EL (cell line): ENCODE results near the gene F11.
"Not testable (repeated sequence)": the region's sequence is repeated elsewhere in the genome, so short reads cannot be mapped to it uniquely, and the experiment has no call there.

Experiments used
- DNase-seq: peaks from one replicate; pipeline ENCODE4 v3.0.0-alpha.2; 2016

F11 gene

DNA sequence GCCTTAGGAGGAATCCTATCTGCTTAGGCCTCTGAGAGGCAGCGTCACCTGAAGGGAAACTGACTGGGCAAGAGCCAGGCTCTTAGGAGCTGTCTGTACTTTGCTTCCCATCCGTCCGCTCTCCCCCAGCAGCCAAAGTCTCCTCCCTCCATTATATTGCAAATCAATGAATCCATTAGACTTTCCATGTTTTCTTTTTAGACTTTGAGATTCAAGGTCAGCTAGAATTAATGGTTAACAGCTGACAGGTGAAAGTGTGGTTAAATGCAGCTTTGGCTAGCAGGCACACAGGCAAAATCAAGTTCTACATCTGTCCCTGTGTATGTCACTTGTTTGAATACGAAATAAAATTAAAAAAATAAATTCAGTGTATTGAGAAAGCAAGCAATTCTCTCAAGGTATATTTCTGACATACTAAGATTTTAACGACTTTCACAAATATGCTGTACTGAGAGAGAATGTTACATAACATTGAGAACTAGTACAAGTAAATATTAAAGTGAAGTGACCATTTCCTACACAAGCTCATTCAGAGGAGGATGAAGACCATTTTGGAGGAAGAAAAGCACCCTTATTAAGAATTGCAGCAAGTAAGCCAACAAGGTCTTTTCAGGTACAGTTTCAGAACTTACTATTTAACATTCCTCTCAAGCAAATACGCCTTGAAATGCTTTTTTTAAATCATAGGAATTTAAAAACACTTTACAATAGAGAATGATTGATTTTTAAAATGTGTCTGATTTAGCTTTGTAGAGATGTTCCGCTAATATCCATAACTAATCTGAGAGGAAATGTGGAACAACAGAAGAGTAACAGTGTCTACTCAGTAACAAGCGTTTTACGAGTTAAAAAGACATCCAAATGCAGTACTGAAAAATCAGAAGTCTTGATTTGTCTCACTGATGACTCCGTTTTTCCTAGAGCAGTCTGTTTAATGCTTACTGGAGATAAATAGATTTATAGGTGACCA, at the start of gene F11:
Gene F11 (plus strand): TSS at position 507 of the 970 bp plus-strand sequence. CDS start 948 bp downstream, outside the sequence.
- DNase-seq, result no peak

DNA sequence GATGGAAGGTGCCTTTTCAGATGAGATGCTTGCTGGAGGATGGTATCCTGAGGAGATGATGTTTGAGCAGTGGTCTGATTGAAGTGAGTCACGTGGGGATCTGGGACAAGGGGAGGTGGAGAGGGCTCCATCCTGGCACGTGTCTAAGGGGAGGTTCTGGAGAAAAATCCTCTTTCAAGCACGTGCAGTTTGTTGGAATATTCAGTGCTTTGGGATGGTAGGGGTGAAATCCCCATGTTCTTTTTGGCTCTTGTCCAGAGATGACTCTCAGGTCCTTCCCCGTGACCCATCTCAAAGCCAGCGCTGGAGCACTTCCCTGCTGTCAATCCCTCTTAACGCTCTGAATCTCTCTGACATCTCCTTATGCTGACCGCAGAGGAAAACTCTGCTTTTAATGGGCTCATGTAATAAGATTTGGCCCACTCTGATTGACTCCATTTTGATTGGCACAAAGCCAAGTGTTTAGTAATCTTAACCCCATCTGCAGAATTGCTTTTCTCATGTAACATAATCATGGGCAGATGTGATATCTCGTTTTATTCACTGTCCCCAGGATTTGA, 49.4 kb upstream of the F11 start:
- peak; percentile 4 for DNase-seq

DNA sequence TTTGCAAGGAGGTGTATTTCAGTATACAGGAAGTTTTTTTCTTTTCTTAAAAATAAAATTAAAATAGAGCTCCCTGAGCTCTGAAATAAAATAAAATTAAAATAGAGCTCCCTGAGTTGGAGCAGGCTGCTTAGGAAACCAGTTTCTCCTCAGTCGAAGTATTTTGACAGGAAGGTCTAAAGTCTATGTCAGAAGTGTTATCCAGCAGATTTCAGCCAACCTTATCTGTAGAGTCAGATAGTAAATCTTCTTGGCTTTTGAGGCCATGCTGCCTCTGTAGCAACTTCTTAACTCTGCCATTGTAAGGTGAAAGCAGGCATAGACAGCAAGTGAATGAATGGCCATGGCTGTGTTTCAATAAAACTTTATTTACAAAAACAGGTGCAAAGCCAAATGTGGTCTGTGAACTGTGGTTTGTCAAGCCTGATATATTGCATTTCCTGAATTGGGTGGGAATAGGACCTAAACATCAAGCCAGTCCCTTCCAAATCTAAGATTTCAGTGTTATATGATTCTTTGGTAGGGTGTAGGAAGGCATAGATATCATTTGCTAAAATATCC, 48.2 kb upstream of the F11 start:
- no peak for DNase-seq

DNA sequence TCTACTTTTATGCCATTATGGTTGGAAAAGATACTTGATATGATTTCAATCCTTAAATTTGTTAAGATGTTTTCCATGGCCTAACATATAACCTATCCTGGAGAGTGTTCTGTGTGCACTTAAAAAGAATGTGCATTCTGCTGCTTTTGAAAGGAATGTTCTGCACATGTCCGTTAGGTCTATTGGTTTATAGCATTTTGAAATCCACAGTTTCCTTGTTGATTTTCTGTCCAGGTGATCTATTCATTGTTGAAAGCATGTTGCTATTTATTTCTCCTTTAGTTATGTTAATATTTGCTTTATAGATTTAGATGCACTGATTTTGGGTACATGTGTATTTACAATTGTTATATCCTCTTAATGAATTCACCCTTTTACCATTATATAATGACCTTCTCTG, 44.4 kb upstream of the F11 start:
- DNase-seq, result no peak

DNA sequence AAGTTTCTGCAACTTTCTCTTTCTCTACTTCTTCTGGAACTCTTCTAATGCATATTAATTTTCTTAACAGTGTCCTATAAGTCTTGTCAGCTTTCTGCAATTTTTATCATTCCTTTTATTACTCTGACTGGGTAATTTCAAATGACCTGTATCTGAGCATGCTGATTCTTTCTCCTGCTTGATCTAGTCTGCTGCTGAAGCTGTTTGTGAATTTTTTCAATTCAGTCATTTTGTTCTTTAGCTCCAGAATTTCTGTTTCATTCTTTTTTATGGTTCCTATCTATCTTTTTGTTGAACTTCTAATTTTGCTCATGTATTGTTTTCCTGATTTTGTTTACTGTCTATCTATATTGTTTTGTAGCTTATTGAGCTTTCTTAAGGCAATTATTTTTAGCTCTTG, 40.1 kb upstream of the F11 start:
- no peak for DNase-seq

DNA sequence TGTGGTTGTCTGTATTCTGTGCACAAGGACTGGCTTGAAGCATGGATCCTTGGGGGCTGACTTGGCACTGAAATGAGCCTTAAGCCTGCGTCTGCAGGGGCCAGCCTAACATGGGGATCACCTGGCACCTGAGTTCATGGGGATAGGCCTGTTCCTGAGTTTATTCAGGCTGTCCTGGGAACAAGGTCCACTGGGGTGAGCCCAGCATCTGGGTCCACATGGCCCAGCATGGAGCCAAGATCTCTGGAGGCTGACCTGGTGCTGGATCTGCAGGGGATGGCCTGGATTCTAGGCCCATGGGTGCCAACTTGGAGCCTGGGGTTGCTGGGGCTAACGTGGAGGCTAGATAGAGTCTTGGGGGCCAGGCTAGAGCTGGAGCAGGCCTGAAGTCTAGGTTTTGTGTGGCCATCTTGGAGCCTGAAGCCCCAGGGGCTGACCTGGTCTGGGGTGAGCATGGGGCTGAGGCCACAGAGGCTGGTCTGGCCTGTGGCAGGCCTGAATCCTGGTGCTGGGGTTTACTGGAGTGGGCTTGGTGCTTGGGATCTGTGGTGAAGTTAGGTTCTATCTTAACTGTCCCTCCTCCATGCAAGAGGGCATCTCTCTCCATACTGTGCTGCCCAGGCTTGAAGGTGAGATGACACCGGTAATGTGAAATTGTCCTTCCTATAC, 39.3 kb upstream of the F11 start:
- DNase-seq, result no peak

DNA sequence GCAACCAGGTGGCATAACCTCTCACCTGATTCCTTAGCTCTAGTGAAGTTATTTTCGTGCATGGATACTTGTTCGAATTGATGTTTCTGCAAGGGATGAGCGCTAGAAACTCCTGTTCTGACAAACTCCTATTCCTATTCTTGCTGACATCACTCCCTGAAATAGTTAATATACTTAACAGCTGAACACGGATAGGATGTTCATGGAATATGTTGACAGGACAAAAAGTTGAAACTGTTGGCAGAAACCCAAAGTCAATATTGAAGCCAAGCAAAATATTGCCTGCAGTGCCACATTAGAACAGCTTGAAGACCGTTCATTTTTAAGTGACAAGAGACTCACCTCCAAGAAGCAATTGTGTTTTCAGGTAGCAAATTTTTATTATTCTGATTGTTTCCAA, 38.8 kb upstream of the F11 start, which contains the start of gene KLKB1:
Gene KLKB1 (plus strand): TSS at position 287 of the 400 bp plus-strand sequence. CDS start 689 bp downstream, outside the sequence.
- DNase-seq, result no peak

DNA sequence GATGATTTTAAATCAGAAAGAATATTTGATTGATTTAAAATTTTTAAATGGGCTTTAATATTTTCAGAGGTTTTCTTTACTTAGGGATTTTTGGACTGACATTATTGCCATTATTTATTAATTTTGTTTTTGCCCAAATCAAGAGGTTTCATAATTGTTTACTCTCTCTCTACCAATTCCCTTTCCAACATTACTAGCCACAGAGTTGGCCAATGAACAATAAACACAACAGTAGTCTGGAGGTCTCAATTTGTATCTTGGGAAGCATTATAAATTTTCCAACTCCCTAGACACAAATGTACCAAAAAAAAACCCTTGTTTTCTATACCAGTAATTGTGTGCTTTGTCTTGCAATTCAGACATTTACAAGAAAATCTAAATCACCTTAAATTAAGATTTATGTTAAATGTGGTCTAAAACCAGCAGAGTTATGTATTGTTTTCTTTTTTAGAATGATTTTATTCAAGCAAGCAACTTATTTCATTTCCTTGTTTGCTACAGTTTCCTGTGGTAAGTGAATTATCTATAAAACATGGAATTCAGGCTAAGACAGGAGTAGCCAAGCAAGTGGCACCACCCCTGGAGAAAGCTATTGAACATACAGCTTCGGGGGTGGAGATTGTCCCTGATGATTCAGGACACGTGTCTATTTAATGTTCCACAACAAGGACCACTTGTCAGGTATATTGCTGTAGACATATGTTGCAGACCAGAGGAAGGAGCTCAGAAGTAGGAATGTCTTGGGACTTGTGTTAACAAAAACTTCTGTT, 38.1 kb upstream of the F11 start:
- peak; percentile 2 for DNase-seq

DNA sequence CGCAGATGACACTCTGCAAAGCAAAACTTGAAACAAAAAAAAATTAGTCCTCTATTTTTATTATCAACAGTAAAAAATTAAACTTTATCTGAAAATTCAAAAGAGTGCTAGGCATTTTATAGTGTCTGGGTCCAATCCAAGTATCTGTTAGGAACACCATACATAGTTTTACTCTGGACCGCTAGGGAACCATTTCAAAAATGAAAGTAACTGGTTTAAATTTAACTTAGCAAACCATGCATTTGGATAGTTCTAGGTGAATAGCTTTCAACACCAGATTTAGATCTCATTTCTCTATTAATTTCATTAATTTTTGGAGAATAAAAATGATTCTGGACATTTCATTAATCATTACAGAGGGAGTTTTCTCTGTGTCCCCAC, 37.5 kb upstream of the F11 start:
- DNase-seq, result peak; percentile 1

DNA sequence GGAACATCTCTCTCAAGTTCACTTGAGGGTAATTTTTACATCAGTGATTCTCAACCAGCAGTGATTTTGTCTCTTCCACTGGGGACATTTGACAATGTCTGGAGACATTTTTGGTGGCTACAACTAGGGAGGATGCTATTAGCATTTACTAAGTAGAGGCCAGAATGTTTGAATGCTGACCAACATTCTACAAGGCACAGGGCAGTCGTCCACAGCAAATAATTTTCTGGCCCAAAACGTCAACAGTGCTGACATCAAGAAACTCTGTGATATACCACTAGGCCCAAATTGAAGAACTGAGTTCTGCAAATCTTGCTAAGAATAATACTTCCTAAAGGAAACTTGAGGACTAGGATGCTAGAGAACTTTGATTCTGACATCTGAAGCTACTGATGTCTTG, 31.6 kb upstream of the F11 start:
- DNase-seq, result no peak

DNA sequence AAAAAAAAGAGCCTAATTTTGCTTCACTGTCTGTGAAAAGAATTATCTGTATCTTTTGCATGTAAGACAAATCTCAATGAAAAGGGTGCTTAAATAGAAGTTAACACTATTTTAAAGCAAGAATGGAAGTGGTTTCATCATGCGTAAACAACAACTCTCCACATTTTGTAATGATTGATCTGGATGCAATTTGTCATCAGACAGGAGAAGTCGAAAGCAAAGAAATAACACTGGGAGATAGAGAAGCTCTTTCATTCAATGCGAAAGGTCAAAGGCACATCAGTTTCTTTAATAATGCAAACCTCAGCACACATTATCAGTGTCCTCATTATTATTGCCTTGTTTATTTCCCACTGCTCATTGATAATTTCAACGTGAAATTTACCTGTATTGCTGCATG, 29.9 kb upstream of the F11 start:
- no peak for DNase-seq

DNA sequence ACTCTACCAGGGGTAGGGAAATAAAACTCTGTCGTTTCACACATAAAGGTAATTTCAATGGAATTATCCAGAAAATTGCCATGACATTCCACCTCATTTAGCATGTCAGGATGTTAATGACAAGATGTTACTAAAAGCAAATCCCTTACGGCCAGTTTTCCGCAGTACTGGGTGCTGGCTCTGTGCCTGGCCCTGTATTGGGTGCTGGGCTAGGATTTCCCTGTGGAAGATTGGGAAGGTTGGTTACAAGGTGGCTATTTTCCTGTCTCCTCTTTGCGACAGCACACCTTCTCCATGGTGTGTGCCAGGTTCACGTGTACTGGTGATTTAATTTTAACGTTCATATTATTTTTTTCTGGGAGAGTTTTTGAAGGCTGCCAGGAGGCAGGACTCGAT, 25.5 kb upstream of the F11 start:
- no peak for DNase-seq

DNA sequence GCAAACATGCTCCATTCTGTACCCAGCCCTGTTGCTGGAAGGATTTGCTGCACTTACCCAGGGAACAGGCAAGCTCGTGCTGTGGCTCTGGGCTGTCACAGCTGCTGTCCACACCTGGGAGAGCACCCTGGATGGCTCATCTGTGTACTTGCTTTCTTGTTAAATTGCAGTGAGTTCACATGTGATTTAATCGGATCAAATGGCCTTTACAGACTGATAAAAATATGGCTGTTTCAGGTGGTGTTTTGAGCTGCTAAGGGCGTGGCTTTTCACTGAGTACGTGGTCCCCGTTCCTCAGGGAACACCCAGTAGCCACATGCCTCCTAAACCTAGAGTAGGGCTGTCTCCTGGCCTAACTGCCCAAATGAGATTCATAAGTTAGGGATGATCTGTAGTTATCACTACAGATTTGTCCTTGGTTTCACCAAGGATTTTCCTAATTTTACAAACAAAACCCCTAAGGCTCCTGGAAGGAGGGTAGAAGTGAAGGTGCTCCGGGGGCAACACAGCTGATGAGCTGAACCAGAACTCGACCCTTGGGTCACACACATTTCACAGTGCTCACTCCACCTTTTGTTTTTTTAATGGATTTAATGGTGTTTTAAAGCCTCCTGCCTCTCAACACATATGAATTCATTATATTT, 25.0 kb upstream of the F11 start:
- DNase-seq, result no peak

DNA sequence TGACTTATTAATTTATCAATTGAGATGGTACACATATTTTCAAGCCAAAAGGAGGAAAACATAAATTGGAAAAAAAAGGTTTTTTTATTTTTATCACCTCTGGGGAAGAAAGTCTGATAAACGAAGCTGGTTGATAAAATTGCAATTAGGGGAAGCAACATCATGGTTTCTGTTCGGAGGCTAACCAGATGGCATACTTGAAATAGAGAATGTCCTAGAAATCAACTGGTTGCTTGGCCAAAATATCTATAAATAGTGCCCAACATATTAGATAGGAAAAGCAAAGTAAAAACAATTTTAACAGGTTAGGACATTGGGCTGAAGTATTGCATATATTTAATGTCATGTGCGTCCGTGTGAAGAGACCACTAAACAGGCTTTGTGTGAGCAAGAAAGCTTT, 24.4 kb upstream of the F11 start:
- no peak for DNase-seq

DNA sequence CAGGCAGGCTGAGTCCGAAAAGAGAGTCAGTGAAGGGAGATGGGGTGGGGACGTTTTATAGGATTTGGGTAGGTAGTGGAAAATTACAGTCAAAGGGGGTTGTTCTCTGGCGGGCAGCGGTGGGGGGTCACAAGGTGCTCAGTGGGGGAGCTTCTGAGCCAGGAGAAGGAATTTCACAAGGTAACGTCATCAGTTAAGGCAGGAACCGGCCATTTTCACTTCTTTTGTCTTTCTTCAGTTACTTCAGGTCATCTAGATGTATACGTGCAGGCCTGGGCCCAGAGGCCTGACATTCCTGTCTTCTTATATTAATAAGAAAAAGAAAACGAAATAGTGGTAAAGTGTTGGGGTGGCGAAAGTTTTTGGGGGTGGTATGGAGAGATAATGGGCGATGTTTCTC, 24.0 kb upstream of the F11 start:
- DNase-seq, result not testable (repeated sequence)

DNA sequence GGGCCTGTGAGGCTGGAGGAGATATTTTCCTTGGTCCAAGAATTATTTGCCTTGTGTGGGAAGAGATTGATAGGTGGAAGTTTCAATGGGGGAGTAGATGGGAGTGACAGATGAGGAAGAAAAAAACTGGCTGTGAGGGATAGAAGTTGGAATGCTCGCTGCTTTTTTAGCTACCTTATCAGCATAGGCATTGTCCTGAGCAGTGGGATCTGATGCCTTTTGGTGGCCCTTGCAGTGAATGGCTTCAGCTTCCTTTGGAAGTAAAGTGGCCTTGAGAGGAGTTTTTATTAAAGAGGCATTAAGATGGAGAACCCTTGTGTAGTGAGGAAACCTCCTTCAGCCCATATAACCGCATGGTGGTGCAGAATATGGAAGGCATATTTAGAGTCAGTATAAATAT, 22.7 kb upstream of the F11 start:
- DNase-seq, result no peak

DNA sequence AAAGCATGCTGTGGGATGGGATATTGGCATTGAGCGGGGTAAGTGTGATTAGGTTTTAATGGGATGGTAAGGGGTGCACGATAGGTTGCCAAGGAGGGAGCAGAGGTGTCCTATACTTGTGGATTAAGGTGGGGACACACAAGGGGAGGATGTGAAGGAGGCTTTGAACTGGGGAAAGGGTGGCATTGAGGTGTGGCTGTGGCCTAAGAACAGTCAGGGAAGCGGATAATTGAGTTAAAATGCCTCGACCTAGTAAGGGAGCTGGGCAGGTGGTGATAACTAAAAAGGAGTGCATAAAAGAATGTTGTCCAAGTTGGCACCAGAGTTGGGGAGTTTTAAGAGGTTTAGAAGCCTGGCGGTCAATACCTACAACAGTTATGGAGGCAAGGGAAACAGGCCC, 21.2 kb upstream of the F11 start:
- no peak for DNase-seq

DNA sequence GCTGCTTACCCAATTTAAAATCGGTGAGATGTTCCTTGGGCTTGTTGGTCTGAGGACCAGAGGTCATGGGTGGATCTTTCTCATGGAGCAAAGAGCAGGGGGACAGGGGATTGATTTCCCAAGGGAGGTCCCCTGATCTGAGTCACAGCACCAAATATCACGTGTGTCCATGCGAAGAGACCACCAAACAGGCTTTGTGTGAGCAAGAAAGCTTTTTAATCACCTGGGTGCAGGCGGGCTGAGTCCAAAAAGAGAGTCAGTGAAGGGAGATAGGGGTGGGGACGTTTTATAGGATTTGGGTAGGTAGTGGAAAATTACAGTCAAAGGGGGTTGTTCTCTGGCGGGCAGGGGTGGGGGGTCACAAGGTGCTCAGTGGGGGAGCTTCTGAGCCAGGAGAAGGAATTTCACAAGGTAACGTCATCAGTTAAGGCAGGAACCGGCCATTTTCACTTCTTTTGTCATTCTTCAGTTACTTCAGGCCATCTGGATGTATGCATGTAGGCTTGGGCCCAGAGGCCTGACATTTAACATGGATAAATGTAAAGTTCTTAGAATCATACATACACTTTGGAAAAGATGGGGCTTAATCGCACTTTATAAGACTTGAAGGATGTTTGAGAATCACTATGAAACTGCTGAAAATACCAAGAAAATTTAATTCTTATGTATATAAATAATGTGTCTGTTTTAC, 18.8 kb upstream of the F11 start:
- DNase-seq, result not testable (repeated sequence)

DNA sequence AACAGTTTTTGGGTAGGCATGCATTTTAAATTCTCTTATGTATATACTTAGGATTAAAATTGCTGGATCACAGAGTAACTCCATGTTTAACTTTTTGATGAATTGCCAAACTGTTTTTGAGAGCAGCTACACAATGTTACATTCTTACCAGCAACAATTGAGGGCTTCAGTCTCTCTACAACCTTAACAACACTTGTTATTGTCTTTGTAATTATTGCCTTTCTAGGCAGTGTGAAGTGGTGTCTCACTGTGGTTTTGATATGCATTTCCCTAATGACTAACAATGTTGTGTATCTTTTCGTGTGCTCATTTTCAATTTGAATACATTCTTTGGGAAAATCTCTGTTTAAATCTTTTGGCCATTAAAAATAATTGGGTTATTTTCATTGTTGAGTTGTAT, 17.3 kb upstream of the F11 start:
- DNase-seq, result no peak

DNA sequence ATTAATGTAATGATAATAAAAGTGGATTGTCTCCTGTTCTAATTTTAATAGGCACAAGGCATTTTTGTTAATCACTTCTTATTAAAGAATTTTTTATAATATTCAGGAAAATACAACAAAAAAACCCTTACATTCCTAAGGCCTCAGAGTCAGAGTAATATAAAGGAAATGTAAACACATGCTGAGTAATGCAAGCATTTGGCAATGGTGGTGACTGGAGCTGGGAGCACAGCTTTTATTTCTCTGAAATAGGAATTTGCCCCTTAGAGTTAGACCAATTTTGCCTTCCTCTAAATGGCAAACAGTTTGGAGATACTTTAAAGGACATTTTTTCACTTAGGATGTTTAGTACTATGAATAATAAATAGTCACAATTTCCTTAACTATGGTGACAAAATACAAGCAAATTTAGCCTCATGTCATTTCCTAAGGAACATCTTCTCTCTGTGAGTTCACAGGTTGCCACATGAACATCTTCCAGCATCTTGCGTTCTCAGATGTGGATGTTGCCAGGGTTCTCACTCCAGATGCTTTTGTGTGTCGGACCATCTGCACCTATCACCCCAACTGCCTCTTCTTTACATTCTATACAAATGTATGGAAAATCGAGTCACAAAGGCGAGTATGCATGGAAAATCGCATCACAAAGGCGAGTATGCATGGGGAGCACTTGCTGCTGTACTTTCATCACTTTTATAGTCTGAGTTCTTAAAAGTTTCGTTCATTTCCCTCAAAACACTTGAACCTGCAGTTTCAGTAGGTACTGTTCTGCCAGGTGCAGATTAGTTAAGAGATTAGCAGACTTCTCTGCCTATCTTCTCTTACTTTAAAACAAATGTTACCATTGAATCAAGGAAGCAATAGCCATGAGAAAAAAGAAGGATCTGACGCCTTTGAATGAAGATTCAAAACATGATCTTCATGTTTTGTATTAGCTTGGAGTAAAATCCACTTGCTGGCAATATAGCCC, 15.9 kb upstream of the F11 start:
- DNase-seq, result peak; percentile 27
